HL-60/S4 treated with retinoic acid at 250 ng/mL for 4 days and 3 days (cell line): Measurements from ENCODE around the gene CREB3.

Experiments used
- in situ Hi-C: fragments of 300-500 bp; cut with MboI; formaldehyde crosslinking; loops from 2 replicates; pipeline ENCODE4 v1.7.0; 2022; ENCODE audit warnings: low sequenced_read_pairs

CREB3 gene, protein sequence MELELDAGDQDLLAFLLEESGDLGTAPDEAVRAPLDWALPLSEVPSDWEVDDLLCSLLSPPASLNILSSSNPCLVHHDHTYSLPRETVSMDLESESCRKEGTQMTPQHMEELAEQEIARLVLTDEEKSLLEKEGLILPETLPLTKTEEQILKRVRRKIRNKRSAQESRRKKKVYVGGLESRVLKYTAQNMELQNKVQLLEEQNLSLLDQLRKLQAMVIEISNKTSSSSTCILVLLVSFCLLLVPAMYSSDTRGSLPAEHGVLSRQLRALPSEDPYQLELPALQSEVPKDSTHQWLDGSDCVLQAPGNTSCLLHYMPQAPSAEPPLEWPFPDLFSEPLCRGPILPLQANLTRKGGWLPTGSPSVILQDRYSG

GRCh38 chr9:35732185-35732799 is at the start of gene CREB3, which contains the start of gene TLN1:
Gene CREB3, plus strand, starts transcription at chr9:35732666. Its CDS starts 107 bp downstream, at chr9:35732773.
Gene TLN1, minus strand, starts transcription at chr9:35732195. Its CDS starts 6,501 bp downstream, at chr9:35725694.
- in situ Hi-C loops: no loop called here

DNA sequence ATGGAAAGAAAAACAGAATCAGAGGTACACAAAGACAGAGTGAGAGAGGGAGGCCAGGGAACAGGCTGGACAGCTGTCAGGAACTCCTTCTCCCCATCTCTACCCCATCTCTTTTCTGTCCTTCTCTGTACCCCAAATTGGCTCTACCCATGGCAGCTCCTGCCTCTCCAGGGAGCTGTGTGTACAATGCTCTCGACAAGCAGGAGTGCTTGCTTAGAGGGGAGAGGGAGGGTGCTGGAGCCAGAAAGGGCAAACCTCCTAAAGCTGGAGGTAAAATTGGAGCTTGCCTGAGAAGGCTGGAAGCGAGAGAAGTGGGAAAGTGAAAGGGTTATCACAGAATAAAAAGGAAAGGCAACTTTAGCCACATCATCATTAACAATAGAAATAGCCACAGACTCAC is 49.1 kb upstream of the CREB3 start:
- in situ Hi-C loops: no loop called here

GRCh38 chr9:35684921-35685320 is 47.5 kb upstream of the CREB3 start:
- in situ Hi-C loops: no loop called here

- in situ Hi-C loops: no loop called here
Measured at GRCh38 chr9:35685506-35685905, 47.0 kb upstream of the CREB3 start.

DNA sequence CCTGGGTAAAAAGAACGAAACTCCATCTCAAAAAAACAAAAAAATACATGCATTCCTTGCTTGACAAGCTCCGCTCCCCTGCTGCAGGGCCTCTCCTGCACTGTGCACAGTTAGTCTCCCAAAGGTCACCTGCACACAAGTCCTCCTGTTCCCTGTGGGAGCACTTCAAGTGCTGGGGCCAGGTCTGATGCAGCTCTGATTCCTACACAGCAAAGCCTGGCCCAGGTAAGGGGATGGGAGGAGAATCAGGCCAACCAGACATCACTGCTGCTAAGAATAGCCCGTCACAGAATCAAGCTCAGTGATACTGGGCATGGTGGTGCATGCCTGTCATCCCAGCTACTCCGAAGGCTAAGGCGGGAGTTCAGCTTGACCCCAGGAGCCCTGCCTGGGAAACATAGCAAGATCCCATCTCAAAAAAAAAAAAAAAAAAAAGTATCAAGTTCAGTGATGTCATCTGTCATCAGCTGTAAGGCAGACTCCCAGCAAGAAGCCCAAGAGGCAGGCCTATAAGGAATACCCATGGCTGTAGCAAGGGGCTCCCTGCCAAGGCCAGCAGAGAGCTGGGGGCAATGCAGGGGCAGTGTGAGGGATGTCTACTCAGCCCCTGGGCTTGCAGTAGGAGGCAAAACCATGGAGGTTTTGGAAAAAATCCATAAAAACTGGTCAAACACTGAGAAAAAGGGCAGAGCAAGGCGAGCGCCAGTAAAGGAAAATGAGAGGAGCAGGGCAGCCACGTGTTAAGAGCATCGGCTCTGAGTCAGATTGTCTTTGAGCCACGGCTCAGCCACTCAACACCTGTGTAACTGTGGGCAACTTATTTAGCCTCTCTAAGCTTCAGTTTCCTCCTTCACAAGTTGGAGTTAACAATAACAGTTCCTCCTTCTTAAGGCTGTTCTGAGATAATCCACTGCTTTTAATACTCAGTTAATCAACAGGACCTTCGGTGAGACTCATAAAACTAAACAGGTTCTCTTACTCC is 46.0 kb upstream of the CREB3 start:
- in situ Hi-C loops: no loop called here

GRCh38 chr9:35687306-35687705 is 45.2 kb upstream of the CREB3 start:
- in situ Hi-C loops: no loop called here

- in situ Hi-C loops: no loop called here
Measured at GRCh38 chr9:35687972-35688557, 44.4 kb upstream of the CREB3 start.

DNA sequence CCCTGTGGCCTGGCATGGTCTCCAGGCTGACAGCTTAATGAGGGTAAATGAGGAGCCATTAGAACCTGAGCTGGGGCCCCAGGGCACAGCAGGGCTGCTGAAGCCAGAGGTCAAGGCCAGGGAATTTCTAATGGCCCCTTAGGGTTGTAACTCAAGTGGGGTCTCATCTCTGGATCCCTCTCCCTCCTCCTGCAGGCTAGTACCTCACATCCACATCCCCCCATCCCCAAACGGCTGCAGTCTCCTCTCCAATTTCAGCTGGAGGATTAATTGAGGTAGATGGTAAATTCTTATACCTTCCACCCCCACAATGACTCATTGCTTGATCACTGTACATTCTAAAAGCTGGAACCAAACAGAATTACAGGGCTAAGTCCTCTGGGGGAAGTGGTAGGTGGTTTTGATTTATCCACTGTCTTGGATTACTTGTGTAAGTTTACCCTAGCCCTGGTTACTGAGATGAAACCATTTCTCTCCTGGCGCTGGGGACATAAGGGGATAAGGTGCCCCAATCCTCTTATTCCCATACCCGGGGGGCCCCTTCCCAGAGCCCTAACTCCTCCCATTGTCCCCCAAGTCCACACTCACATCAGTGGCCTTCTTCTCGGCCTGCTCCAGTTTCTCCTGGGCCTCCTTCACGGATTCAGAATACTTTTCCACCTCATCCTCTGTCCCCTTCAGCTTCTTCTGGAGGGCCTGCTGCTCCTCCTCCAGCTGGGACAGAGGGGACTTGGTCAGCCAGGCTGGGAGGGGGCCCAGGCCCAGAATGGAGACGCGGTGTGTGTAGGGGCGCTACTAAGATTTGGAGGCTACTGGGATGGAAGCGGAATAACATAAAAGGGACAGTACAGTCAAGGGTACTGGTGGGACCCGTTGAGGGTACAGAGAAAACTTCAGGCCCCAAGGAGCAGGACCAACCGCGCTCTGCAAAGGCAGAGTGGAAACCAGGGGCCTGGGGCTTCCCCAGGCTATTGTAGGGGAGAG is 43.6 kb upstream of the CREB3 start:
- in situ Hi-C loops: no loop called here

DNA sequence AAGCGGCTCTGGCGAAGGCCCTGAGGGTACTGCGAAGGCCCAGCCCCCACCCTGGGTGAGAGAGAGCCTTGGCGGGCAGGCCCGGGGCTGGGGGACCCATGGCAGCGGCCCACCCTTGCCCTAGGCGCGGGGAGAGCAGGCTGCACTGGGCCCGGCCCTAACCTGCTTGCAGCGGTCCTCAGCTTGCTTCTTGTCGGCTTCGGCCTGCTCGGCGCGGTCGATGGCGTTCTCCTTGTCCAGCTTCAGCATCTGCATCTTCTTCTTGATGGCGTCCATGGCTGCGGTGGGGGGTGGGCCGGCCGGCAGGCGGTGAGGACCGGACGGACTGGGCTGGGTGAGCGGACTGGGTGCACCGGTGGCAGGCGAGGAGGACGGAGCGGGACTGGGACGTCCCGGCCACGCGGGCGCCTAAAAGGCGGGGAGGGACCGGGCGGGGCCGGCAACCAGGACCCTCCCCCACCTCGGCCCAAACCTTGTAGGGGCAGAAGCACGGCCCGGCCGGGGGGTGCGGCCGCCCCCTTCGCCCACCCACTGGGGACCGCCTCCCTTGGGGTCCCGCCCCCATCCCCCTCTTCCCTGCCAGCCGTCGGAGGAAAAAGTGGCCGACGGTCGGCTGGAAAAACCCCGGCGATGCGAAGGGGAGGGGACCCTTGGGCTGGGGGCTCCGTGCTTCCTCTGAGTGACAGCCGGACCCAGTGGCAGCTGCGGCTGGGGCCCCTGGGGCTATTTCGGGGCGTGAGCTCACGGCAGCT is 42.7 kb upstream of the CREB3 start, which contains the start of gene TPM2:
TPM2 (minus strand) TSS at position 384 of the 752 bp plus-strand sequence; CDS start at position 276, 108 bp downstream.
- in situ Hi-C loops: no loop called here

GRCh38 chr9:35690294-35690613 is 42.2 kb upstream of the CREB3 start:
- in situ Hi-C loops: no loop called here

GRCh38 chr9:35690614-35691333 is 41.7 kb upstream of the CREB3 start:
- in situ Hi-C loops: no loop called here

GRCh38 chr9:35691334-35691650 is 41.2 kb upstream of the CREB3 start:
- in situ Hi-C loops: no loop called here

DNA sequence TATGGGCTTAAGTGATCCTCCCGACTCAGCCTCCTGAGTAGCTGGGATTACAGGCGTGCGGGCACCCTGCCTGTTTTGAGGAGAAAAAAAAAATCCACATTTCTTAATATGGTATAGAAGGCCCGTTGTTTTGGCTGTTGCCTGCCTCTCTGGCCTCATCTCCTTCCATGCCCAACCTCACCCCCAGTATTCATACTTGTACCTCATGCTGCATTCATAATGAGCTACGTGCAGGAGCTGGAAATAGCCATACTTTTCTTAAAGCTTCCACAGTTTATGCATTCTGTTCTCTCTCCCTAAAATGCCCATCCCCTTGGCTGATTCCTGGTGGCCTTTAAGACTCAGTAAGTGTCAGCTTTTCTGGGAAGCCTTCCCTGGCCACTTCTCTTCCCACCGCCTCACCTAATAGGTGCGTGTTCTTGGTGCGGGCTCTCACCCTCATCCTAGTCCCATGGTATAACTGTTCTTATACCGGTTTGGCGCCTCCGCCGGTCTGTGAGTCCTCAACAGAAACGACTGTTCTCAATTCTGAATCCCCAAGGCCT is 40.6 kb upstream of the CREB3 start:
- in situ Hi-C loops: no loop called here

DNA sequence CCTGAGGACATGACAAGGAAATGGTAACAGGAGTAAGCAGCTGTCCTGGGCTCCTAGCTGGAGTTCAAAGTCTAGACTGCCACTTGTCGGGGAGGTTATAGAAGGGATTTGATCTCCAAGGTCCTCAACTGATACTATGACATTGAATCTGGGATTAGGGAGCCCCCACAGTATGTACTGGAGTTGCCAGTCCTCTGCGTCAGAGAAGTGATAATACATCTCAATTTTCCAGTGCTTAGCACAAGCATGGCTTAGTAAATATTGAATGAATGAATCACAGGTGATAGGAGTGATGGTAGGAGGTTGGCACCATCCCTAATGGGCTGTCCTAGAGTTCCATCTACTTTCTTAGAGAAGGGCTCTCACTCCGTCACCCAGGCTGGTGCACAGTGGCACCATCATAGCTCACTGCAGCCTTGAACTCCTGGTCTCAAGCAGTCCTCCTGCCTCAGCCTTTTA is 36.5 kb upstream of the CREB3 start:
- in situ Hi-C loops: no loop called here

DNA sequence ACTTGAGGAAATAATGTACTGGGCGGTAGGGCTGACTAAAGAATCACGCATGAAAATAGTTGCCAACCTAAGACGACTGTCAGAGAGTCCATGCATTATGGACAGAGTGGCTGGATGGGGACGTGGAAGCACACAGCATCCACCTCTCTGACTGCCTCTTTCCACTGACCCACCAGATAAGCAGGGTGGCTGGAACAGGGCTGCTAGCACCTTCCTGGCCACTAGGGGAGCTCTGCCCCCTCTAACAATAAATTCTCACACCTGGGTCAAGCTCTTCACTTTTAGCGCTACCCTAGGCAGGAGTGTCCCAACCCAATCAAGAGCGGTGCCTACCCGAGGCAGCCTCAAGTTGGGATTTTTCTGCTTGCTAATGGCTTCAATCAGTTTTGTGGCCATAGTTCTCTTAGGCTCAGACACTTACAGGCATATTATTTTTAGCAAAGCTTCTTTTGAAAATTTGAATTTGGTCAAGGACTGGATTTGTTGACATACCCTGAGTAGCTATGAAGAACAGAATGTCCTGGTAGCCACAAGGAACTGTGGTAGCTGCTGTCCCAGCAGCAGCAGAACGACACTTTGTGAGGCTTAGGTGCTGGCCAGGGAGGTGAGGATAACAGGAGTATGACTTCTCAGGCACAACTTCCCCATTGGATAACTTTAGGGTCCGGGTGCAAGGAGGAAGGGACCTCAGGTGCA is 35.8 kb upstream of the CREB3 start:
- in situ Hi-C loops: no loop called here

- in situ Hi-C loops: no loop called here
Measured at GRCh38 chr9:35697486-35697885, 35.0 kb upstream of the CREB3 start.

DNA sequence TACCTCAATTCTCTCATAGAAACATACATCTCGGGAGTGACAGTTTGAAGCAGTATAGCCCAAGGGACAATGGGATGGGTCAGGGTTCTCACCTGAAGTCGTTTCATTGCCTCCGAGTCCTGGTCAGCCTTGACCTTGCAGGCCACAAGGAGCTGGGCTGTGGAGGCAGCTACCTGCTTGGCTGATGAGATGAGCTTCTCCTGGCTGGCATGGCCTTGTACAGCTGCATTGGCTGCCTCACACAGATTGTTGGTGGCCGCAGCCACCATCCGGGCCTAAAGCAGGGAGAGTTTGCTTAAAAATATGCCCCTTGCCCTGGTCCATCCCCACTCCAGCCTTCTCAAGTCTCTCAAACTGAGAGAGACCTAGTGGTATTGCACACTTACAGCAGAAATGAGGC is 34.2 kb upstream of the CREB3 start:
- in situ Hi-C loops: no loop called here
